ENCODE measurements around the gene RTN4R.

DNA sequence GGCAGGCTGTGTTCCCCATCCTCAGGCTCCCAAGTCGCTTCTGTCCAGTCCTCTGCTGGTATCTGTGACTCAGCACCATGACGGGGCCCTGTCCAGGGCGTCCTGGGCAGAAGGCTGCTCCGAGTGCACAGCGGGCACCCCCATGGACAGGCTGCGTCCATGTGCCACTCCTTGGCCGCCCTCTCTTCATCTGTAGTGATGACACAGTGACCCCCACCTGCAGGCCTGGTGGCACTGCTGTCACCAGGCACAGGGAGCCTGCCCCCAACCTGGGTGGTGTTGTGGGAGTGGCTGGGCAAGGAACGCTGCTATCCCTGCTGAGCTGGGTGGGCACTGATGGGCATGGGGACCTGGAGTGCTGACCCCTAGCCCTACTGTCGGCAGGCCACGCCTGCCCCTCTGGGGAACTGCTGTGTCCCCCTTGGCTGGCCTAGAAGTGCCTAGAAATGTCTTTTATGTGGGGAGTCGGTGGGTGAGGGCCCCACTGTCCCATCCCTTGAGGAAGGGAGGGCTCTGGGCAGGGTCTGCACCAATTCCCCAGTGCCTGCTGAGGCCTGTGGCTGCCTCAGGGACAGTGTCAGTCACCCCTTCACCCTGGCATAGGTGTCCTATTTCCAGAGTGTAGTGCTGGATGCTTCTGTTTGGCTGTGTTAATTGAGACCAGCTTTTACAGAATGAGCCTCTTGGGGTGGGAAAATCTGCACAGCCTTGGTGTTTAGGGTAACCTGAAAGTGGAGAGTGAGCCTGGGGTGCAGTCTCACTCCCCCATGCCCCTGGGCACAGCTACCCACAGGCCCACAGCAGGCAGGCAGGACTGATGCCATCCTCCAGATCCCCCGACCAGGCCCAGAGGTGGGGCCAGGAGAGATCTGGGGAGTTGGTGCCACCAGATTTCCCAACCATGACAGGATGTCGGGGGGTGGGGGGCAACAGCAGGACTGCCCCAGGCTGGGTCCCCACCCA is 34.5 kb downstream of the RTN4R start:
- no peak for TF ChIP-seq CTCF (IDR thresholded peaks at IDR 0.05)
- TF ChIP-seq POLR2A (IDR thresholded peaks at IDR 0.05): no peak
